Lower leg skin (tissue), 3 donors: ENCODE measurements around the gene CCDC116.

Experiments used
- CTCF ChIP-seq, 3 donors: fragments of 450-650 bp; IDR thresholded peaks; one replicate each; pipeline ENCODE4 v1.5.1; 2016; ENCODE audit warnings: antibody characterized with exemption in 3 of 3, mild to moderate bottlenecking in 3 of 3, moderate library complexity in 2 of 3
- POLR2A ChIP-seq, 2 donors: fragments of 450-650 bp; IDR thresholded peaks; one replicate each; pipeline ENCODE4 v1.6.1; 2016 to 2017; ENCODE audit warnings: antibody characterized with exemption in 2 of 2, mild to moderate bottlenecking in 1 of 2, moderate library complexity in 1 of 2

- TF ChIP-seq CTCF (IDR thresholded peaks at IDR 0.05) (no peak), POLR2A (IDR thresholded peaks at IDR 0.05) (no peak)
These were observed 41.2 kb downstream of the CCDC116 start for GRCh38 chr22:21673534-21674321.
